CD4-positive, alpha-beta T cell treated with Interleukin-2 at 100 ng/mL for 4 hours (primary cell): ENCODE results near the gene BMP7.
"Not testable (repeated sequence)": the region's sequence is repeated elsewhere in the genome, so short reads cannot be mapped to it uniquely, and the experiment has no call there.

Experiments
- DNase-seq: peaks from one replicate; pipeline ENCODE4 v3.0.0-alpha.2; 2020; ENCODE audit warnings: low spot score

BMP7 gene

DNA sequence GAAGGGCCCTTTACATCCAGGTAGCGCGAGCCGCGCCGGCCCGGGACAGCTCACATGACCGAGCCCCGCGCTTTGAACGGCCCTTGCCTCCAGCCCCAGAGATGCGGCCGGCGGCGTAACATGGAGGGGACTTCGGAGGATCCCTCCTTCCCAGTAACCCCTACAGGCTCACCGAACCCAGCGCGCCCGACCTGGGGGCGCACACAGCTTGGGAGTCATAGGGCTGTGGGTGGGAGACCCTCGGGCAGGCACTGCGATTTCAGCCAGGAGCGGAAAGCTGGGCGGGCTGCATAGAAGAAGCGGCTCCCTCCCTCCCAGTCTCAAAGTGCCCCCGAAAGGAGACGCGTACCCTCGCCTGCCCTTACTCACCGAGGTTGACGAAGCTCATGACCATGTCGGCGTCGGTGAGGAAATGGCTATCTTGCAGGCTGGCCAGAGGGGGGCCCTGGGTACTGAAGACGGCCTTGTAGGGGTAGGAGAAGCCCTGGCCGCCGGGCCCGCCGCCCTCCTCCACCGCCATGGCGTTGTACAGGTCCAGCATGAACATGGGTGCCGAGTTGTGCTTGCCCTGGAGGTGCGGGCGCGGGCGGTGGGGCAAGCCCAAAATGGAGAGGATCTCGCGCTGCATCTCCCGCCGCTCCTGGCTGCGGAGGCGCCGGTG is 975 bp downstream of the BMP7 start:
- no peak for DNase-seq

DNA sequence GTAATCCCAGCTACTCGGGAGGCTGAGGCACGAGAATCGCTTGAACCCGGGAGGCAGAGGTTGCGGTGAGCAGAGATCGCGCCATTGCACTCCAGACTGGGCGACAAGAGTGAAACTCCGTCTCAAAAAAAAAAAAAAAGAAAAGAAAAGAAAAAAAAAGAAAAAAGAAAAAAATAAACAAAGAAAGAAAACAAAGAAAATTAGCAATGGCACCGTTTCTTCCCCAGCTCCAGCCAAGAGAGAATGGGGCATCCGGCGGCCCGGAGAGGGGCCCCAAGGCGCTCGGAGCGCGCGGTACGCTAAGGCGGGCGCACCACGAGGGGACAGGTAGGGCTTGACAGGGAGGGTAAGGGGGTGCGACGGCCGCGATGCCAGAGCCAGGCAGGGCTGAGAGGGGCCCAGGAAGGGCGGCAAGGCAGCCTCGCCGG is 1.5 kb downstream of the BMP7 start:
- not testable (repeated sequence) for DNase-seq

DNA sequence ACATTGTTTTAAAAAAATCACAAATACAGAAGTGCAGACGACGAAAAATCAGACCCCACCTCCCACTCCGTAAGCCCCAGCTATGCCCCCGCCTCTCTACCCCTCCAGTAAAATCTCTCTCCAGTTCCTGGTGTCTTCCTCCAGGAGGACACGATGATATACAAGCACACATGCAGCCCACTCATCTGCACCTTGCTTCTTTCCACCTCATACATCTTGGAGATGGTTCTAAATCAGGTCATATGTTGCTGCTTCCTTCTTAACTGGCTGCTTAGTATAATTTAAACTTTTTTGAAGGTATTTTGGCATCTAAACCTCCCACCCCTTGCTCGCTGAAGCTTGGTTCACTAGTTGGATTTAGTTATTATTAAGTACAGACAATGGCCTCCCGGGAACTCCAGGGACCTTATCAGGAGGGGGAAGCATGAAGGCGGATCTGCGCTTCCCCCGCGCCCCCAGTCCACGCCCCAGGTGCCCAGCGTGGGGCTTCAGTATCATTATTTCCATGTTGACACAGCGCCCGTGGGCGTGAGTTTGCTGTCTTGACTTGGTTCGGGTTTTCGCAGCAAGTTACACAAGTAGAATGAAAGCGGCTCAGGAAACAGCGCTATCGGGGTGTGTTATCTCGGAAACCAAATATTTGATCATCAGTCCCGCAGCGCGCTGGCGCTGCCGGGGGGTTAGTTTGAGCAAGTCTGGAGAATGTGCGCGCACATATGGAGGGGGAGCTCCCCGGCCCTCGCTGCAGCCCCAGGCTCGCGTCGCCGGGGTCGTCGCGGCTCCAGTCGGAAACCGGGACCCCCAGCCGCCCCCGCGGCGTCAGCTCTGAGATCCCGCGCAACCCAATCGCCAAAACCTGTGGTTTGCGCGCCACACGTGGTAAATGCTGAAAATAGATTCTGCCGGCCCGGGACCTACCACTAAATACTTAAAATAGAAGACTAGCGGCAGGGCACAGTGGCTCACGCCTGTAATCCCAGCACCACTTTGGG is 2.3 kb downstream of the BMP7 start:
- no peak for DNase-seq

DNA sequence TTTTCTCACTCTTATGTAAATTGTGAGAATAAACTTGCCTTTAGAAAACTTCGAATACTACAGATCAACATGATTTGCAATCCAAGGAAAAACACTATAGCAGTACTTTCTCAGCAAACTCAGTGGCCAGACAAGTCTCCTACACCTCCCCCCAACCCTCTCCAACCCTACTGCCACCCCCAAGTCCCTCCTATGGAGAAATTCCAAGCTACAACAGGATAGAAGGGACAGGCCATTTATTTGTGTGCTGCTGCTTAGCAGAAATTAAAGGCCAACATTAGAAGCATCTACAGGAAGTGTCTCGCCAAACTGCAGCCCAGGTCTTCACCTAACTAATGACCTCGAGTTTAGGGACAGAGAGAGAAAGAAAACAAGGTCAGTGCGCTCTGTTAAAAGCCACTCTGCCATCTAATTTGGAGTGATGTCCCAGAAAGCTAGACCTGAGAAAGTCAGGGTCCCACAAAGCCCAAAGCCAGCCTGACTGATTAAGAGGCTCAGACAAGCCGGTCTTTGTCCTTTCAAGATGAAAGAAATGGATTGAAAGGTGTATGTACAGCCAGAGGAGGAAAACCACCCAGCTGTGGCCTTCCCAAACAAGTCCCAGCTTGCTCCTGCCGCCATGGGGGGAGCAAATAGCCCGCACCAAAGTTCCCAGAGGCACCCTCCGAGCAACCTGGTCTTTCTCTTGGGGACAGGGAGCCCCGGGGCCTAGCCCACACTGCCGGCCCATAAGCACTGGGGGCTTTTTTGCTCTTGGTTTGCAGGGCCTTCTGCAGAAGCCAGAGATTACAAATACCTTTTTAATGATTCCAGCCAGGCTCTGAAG is 3.4 kb downstream of the BMP7 start:
- DNase-seq, result no peak

DNA sequence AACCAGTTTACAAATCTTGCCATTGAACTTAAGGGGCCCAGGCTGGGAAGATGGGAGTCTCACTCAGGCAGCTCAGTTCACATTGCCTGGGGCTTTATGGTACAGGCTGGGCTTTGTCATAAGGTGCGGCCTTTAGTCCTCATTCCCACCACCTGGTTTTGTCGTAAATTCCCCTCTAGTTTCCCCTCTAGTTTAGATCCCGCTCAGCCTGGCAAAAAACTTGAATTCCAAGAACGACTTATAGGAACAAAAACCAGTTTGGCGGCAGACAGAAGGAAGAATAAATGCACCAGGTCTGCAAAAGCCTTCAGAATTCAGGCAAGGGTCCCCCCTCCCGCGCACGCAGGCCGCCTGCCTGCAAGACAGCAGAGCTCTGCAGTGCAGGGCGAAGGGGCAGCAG is 4.1 kb downstream of the BMP7 start:
- no peak for DNase-seq

DNA sequence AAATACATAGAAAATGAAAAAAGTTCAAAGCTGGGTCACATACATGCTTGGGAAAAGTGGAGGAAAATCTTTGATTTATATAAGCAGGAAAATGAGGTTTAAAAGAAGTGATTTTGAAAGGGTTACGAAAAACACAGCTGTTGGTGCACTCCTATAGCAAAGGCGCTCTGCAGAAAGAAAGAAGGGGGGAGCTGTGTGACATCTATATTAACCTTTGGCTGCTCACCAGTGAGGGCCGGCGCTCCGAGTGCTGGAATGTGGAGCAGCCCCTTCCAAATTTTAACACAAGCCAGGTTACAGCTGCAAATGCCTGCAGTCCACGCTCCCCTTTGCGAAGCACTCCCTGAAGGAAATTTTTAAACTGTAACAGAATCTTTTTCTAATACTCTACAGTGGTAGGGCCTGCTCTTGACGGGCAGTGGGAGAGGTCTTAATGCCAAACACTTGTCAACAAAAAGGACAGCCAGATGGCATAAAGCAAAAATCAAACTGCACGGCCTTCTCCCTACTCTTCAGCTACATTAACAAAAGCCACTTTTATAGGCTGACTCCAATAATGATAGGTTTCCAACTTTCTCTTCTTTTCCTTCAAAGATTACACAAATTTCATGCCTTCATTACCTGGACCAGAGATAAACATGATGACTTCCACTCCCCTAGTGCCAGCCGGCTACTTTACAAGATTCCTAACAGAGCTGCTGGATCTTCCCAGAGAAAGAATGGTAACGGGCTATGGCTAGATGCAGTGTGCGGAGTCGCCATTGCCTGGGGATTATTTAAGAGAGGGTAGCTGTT is 4.8 kb downstream of the BMP7 start:
- DNase-seq, result no peak

DNA sequence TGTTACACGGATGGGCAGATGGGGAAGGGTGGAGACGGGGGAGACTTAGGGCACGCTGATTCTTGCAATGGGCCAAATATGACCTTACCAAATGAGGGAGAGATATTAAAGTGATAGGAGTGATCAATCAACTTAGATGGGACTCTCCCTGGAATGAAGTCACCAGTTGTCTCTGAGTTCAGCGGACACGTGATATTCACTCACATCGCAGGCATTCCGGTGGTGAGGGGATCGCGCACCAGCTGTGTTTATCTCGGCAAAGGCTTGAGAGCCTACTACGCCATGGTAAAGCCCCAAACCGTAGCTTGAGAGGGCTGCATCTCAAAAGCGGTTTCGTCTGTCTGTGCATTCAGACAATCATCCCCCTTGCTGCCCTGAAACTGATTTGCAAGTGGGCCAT is 5.5 kb downstream of the BMP7 start:
- no peak for DNase-seq

DNA sequence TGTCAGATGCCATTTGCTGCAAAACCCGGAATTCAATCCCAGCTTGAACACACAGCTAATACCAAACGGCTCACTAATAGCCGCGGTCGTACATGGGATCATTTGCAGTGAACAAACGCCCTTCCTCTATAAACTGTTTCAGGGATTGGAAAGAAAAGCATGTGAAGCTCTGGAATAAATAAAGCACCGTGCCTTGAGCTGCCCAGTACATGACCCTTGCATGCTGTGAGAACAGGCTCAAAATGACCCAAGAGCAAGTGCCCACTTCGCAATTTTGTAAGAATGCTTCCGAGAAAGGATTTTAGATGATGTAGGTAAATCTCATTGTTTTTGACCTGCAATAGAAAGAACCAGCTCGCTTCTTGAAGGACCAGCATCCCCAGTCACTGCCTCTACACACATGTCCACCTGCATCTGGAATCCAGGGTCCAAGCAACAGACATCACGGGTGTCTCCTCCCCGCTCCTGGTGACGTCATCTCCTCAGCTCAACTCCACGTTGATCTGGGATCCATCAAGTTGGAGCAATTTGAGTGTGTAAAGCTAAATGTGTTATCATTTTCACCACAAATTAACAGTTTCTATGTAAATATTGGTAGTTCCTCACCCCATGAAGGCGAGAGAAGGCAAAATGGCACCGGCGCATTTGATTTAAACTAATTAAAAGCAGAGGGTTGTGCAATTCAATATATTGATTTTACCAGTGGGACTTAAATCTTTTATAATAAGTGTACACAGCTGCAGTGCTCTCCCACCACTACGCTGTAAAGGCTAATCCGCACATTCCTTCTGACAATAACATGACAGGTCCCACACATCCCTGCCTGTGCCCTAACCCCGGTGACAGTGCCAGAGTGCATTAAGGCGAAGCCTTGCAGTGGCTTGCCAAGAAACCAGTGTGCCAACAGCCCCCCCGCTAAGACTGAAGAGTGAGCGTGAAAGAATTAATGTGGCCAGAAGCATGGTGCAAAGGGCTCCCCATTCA is 6.2 kb downstream of the BMP7 start:
- no peak for DNase-seq

DNA sequence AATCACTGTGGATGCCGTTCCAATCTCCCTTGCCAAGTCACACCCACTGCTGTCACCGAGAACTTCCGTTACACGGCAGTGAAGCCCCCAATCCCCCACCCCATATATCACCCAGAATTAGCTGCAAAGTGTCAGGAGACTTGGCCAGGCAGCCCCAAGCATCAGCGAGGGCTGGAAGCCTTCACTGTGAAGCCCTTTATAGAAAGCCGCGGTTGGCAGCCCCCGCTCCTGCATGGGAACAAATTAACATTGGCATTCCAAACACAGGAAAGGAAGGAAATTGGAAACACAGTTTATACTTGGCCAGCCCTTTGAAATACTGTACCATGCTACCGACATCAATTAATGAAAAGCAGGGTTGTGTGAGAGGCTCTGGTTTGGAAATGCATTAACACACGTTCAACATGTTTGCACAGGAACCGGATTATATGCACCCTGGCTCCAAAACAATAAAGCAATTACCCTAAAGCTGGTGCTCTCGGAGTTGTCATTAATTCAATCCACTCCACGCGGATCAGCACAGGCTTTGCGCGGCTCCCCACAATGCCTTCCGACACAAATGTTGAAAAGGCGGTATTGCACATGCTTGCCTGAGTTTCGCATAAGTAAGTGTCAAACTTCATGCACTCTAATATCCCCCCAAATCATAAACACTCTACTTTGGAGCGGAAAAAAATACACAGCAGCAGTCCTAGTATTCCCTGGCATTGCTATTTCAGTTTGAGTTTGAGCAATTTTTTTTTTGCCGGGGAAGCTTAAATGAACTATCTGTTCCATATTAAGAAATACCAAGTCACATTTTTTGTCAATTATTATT is 7.1 kb downstream of the BMP7 start:
- no peak for DNase-seq

DNA sequence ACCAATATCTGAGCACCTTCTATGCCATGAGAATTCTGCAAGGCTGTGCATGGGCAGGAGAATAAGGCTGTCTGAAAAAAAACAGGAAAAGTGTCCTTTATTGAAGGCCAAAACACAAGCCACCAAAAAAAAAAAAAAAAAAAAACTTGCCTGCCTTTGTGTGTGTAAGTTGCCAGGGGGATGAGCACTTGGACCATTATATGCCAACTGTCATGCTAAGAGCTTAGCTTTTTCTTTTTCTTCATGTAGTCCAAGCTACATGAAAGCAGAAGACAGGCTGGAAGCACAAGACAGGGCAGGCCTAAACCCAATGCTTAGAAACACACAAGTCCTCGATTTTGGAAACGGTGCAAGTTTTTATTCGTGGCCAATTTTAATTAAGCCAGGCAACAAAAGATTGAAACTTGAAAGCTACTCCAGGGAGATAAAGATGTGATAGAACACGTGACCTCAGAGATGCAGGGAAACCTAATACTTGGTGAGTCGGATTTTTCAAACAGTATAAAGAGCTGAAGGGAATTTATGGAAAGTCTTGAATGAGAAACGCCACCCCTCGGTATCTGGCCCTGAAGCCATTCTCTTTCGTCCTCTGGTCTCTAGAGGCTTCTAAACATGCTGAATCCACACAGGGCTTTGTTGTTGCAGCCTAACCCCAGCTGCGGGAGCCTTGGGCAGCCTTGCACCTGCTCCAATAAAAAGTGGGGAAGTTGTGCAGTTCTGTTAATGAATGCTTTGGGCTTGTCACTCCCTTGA is 8.6 kb downstream of the BMP7 start:
- DNase-seq, result no peak

DNA sequence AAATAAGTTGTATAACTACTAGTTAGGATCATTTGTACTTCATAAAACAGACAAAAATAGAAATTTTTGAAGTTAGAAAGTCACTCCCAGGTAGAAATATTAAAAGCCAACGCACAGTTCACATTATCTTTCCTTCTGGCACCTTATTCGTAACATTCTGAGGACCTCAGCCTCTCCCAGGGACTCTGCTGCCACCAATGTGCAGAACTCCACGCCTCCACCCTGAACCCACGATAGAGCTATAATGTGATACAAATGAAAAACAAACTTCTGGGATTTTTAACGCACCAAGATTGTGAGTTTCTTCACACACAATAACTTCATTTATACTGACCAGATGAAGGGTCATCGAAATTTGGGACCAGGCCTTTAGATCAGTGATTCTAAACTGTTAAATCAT is 9.5 kb downstream of the BMP7 start:
- no peak for DNase-seq

DNA sequence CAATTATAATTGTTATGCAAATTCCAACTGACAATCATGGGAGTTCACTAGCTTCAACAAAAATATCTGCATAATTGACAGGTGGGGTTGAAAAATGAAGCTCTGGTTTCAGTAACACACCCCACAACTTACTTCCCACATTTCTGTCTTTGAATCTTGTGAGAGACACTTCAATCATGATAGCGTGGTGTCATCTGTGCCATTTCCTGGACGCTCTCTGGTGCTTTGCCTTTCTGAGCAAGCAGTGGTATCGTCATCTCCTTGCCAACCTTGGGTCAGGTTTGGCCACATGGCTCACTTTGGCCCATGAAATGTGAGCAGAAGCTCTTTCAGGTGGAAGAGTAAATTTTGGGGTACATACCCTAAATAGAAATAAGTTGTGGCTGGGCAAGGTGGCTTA is 10.2 kb downstream of the BMP7 start:
- DNase-seq, result no peak

DNA sequence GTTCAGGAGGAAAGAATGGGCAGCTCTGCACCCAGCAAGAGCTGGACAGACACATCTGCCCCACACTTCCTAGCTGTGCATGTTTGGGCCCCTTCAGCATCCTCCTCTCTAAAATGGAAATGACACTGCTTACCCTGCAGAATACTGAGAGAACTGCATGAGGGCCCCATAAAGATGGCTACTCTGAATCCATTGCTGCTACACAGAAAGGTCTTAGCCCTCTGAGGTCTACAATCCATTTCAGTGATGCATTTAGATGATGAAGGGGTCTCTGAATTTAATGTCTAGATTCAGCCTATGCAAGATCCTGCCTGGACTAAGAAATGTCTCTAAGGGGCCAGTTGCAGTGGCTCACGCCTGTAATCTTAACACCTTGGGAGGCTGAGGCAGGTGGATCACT is 11.3 kb downstream of the BMP7 start:
- DNase-seq, result no peak

DNA sequence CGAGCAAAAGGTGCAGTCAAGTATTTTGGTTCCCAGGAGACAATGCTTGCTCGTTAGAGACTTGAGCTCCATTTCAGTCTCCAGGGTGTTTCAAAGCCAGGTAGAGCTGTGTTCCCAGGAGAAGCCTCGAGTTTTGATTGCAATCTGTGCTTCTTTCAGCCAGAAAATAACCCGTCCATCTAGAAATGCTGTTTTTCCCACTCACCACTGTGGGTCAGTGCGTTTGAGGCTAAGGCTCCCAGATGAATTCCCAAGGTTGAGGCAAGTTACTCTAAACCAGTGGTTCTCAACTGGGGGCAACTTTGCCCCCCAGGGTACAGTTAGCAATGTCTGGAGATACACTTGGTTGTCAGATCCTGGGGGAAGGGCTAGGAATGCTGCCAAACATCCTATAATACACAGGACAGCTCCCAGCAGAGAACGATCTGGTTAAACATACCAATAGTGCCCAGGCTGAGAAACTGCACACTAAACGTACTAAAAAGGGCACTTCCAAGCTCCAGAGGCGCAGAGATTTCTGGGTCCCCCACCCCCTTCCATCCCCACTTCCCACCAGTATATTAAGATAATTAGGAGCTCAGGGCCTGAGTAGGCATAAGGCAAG is 13.8 kb downstream of the BMP7 start:
- no peak for DNase-seq

DNA sequence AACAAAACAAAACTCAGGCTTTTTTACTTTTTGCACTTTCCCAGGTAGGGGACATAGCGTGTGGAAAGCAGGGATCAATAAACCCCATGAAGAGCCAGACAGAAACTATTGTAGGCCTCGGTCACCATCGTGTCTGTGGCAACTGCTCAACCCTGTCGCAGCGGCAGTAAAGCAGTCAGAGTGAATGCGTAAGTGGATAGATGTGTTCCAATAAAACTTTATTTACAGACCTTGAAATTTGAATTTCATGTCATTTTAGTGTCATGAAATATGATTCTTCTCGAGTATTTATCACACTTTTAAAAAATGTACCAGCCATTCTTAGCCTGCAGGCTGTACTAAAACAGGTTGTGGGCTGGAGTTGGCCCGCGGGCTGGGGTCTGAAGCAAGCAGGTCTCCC is 14.5 kb downstream of the BMP7 start:
- DNase-seq, result no peak

DNA sequence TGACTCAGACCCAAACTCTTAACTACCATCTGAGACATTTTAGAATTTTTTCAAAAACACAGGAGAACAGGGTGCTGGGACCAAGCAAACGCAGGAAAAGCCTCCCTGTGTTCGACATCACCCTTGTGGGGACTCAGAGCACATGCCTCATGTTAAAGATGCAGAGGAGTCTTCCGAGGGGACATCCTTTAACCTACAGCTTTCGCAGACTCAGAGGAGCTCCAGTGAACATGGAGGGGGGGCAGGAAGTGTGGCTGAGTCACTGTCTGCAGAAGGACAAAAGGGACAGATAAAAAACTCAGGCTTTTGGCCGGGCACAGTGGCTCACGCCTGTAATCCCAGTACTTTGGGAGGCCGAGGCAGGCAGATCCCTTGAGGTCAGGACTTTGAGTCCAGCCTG is 15.1 kb downstream of the BMP7 start:
- no peak for DNase-seq

DNA sequence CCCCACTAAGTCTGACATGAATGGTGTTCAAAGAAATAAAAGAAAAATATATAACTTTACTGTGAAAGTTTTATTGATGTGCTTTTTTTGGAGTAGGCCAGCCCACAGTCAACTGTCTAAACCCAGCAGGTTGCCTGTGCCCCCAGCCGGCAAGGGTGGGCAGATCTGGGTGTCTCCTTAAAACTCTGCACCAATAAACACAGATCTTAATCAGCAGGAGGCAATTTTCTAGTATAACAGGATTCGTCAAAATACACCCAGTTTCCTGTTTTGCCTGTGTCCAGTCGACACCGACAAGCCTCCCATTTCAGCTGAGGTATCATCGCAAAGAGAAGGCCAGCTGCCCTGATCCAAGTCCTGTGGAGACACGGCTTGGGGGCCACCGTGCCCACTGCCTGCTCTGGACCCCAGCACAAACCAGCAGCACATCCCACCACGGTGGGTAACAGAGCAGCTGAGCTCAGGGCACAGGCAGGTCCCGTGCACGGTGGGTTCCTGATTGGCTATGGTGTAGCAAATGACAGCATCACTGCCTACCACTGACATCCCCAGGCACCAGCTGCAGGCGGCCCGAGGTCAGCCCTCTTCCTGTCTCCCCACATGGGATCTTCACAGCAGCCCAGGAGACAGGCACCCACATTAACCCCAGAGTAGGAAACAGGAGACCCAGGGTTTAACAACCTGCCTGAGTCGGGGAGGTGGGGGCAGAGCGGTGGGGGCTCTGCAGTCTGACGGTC is 15.7 kb downstream of the BMP7 start:
- DNase-seq, result no peak

DNA sequence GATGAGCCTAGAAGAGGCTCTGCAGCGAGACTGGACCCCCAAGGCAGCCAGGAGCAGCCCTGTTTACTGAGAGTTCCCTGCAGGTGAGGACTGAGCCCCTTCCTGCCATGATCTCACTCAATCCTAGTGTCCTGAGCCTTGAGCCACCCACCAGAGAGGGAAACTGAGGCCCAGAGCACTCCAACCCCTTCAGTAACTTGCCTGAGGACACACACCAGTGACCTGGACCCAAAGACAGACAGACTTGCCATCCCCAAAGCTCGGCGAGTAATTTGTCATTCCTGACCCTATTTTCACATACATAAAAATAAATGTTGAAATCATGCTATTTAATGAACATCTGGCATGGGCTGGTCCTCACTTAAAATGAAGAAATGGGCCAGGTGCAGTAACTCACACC is 16.7 kb downstream of the BMP7 start:
- no peak for DNase-seq
